ENCODE results near the gene PSME3IP1.

The PSME3IP1 gene

GRCh38 chr16:57166951-57167350 is 18.9 kb downstream of the PSME3IP1 start:
- no peak for DNase-seq

- DNase-seq, result no peak
These were observed 19.4 kb downstream of the PSME3IP1 start for GRCh38 chr16:57166451-57166850.

GRCh38 chr16:57165938-57166337 is 19.9 kb downstream of the PSME3IP1 start:
- DNase-seq, result no peak

- no peak for DNase-seq
These were observed 20.4 kb downstream of the PSME3IP1 start for GRCh38 chr16:57165483-57165882.

- DNase-seq, result no peak
These were observed 22.0 kb downstream of the PSME3IP1 start for GRCh38 chr16:57163842-57164241.

- no peak for DNase-seq
These were observed 26.4 kb downstream of the PSME3IP1 start for GRCh38 chr16:57159447-57159846.

- no peak for DNase-seq
These were observed 28.3 kb downstream of the PSME3IP1 start for GRCh38 chr16:57157533-57157932.

- DNase-seq, result no peak
These were observed 29.5 kb downstream of the PSME3IP1 start for GRCh38 chr16:57156351-57156703.

- no peak for DNase-seq
These were observed 30.0 kb downstream of the PSME3IP1 start for GRCh38 chr16:57155702-57156350.

- no peak for DNase-seq
These were observed 32.0 kb downstream of the PSME3IP1 start for GRCh38 chr16:57153841-57154240.

- DNase-seq, result no peak
These were observed 33.4 kb downstream of the PSME3IP1 start for GRCh38 chr16:57152096-57153093.

- no peak for DNase-seq
These were observed 34.5 kb downstream of the PSME3IP1 start for GRCh38 chr16:57151369-57151768.

GRCh38 chr16:57150682-57151330 is 35.0 kb downstream of the PSME3IP1 start:
- DNase-seq, result no peak

GRCh38 chr16:57149391-57149790 is 36.4 kb downstream of the PSME3IP1 start:
- DNase-seq, result no peak

- DNase-seq, result no peak
These were observed 37.4 kb downstream of the PSME3IP1 start for GRCh38 chr16:57148481-57148880.

- DNase-seq, result peak; percentile 71
These were observed 38.2 kb downstream of the PSME3IP1 start for GRCh38 chr16:57147381-57148221.

GRCh38 chr16:57146735-57147134 is 39.1 kb downstream of the PSME3IP1 start:
- no peak for DNase-seq

GRCh38 chr16:57146040-57146647 is 39.7 kb downstream of the PSME3IP1 start:
- no peak for DNase-seq

GRCh38 chr16:57145046-57146021 is 40.5 kb downstream of the PSME3IP1 start:
- no peak for DNase-seq

- DNase-seq, result no peak
These were observed 41.8 kb downstream of the PSME3IP1 start for GRCh38 chr16:57144027-57144426.
